ENCODE measurements around the gene ELL2.

The ELL2 gene

DNA sequence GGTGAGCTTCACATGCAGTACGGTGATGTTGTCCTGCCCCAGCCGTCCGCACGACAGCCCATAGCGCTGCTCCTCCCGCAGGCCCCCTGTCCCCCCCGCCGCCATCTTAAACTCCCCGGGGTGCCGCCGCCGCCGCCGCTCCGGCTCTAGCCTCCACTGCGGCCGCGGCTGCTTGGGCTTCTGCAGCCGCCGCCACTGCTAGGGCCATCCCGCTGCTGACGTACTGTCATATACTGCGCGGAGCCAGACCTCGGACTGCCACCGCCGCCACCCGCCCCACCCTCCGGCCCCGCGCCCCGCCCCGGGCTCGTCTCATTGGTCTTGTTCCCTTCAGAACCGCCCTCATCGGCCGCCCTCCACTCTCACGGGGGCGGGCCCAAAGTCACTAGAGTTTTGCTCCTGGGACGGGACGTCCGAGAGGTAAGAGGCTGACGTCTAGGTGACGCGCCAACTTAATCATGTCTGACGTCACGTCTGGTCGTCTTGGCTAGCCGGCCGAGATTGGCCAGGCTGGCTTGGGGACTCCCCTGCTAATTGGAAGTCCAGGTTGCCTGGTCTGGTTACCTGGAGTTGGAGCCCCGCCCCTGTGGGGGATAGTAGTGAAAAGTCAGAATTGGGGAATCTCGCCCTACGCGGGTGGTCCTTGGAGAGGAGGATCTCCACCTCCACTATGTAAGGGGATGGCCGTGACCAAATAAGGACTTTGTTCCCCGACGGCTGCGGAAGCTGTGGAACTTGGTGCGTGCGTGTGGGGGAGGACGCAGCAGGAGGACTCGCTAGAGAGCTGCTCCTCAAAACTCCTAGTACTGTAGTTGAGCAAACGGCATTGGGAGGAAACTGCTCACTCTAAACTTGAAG lies at the start of gene ELL2:
Gene ELL2, minus strand, starts transcription at position 235 of the 858 bp plus-strand sequence. Its CDS starts 130 bp downstream, at position 105.
- DNase-seq (ENCODE audit: low read depth): peak; percentile 98

DNA sequence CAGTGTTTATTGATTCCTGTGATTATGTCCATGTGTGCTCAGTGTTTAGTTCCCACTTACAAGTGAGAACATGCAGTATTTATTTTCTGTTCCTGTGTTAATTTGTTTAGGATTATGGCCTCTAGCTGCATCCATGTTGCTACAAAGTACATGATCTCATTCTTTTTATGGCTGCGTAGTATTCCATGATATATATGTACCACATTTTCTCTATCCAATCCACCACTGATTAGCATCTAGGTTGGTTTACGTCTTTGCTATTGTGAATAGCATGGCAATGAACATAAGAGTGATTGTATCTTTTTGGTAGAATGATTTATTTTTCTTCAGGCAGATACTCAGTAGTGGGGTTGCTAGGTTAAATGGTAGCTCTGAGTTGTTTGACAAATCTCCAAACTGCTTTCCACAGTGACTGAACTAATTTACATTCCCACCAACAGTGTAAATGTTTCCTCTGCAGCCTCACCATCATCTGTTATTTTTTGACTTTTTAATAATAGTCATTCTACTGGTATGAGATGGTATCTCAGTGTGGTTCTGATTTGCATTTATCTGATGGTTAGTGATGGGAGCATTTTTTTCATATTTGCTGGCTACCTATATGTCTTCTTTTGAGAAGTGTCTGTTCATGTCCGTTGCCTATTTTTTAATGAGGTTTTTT lies 47.5 kb upstream of the ELL2 start:
- DNase-seq (ENCODE audit: low read depth): no peak

DNA sequence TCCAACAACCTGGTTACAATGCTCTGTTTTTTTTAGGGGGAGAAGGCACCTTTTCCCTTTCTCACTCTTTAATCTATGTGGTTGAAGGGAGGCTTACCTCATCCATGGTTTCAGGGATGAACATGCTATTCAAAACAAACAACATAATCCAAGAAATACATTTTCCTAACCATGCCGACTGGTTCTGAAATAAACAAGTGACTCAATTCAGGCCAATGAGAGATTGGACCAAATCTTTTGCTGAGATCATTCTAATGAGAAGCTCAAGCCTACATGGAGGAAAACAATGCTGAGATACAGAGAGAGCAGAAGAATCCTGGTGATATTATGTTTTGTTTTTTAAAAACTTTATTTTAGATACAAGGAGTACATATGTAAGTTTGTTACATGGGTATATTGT lies 46.8 kb upstream of the ELL2 start:
- no peak for DNase-seq (ENCODE audit: low read depth)

DNA sequence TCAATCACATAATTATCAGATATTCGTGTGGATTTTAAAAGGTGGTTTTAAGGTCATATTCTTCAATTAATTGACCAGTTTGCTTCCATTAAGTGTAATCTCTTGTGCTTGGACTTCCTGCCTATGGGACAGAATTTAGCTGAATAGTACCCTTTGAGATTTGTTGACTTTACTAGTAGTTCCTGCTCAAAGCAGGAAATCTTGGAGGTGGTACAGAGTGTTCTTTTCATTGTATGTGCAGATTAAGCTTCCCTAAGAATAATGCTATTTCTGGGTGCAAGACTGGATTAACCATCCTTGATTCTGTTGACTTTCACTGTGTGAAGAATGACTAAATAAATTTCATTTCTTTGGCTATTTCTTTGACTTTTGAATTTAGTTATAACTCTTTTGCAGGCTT lies 45.4 kb upstream of the ELL2 start:
- DNase-seq (ENCODE audit: low read depth): no peak

DNA sequence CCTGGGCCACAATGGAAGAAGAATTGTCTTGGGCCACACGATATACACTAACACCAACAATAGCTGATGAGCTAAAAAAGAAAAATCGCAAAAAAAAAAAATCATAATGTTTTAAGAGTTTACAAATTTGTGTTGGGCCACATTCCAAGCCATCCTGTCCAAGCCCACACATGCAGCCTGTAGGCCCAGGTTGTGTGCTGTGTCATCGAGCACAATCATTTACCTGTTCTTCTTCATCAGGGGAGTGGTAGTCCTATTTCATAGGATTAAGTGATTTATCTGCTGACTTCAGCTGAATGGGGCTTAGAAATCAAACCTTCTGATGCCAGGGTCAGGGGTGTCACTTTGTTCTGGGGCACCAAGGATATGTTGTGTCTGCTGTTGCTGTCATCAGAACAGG lies 44.6 kb upstream of the ELL2 start:
- no peak for DNase-seq (ENCODE audit: low read depth)

DNA sequence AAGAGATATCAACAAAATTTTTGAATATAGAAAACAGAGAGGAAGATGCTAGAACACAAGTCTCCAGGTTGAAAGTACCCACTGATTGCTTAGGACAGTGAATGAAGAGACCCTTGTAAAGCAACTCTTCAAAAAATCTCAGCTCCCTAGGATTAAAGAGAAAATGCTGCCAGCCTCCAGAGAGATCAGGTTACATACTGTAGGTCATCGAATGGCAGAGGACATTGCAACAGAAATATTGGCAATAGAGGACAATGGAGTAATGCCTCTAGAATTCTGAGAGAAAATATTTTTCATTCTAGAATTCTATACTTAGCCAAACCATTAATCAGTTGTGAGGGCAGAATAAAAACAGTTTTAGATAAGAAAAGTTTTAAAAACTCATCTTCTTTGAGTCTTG lies 43.1 kb upstream of the ELL2 start:
- DNase-seq (ENCODE audit: low read depth): no peak

DNA sequence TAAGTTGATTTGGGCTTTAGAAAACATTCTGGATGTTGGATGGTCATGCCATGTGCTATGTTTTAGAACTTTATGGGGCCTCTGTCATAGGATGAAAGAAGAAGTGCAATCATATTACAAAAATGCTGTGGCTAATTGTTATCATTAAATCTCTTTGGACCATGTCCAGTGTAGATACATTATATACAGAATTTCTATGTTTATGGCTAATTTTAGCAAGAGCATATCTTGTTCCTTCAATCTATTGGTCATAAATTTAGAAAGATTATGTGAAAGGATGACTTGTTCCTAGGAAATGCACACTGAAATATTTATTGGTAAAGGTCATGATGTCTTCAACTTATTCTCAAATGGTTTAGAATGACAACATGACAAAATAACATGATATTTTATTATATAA lies 42.4 kb upstream of the ELL2 start:
- DNase-seq (ENCODE audit: low read depth): no peak

DNA sequence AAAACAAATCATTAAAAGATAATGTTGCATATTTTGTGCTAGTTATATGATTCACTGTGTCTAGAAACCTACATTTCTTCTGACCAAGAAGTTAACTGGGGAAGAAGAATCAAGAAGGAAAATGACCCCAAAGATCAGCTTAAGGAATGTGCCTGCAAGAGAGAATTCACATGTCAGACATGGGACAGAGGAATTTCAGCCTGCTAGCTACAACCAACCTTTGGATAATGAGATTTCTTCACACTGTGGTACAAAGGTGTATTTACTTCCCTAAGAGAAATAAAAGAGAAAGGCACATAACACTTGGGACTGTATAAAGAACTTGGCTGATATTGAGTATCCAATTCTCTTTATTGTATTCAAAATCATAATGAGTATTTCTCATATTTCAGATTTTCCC lies 39.6 kb upstream of the ELL2 start:
- DNase-seq (ENCODE audit: low read depth): no peak

DNA sequence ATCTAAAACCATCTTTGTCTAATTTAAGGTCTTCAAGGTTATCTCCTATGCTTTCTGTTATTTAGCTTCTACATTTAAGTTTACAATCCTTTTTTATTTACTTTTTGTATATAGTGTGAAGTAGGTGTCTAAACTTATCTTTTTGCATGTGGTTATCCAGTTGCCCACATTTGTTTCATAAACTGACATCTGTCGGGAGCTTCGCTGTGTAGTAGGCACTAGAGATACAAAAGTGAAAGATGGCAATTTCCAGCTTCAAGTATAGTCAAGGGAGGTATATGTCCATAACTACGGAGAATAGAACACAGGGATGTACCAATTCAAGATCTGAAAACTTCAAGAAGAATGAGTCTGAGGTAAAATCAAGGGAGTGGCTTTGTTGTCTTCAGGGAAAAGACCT lies 38.7 kb upstream of the ELL2 start:
- no peak for DNase-seq (ENCODE audit: low read depth)

DNA sequence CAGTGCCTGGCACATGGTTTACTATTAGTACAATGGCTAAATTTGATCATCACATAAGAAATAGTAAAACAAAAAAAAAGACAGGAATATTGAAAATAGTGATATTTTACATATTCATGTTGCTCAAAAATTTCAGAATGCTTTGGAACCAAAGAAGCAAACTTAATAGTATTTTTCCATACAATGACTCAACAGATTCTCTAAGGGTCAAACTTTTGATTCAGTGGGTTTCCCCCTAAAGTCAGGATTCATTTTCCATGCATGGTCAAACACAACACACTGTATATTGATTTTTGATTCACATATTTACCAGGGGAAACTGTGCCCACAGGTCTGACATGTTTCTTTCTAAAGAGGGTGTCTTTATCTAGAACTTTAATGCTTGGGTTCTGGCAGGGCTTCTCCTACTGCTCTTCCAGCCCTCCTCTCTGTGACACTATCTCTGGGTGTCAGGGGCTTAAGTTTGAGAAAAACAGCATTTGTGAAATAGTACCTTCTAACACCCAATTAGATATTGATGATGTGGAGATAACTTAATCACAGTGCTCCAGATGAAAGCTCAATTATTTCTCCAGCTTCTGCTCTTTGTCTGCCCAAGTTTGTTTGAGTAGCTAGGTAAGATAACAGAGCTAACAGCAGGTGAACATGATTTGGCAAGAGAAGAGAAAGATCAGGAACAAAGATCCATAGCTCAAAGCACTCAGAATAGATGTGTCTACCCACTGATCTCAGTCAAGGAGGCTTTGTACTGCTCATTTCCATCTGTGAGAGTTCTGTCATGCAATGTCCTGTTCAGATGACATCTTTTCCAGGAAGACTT lies 35.5 kb upstream of the ELL2 start:
- DNase-seq (ENCODE audit: low read depth): no peak

DNA sequence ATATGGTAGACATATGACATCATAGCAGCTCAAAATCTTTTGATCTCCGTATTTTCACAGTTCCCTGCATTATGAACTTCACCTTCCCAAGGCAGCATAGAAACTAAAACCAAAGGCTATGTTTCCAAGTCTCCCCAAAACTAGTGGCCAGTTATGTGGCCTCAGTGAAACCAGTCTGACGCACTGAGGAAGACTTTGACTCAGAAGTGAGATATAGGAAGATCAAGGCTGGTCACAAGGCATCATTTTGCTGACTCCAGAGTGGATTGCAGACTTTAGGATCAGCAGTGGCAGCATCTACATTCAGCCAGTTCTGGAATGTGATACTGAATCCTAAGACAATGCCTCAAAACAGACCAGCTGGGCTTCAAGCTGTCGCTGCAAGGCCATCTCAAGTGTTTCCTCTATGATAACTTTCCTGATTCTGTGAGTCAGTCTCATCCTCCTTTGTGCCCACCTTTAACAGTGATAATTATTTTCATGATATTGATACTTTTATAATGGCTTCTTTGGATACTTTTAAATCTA lies 34.4 kb upstream of the ELL2 start:
- DNase-seq (ENCODE audit: low read depth): no peak

DNA sequence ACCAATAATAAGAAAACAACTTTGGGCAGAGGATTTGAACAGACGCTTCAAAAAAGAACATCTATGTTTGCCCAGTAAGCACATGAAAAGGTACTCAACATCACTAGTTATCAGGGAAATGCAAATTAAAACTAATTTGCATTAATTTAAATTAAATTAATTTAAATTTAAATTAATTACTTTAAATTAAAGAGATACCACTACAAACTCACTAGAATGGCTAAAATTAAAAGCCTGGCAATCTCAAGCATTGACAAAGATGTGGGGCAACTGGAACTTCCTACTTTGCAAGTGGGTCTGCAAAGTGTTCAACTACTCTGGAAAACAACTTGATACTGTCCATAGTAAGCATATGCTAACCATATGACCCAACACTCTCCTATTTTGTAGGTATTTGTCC lies 32.1 kb upstream of the ELL2 start:
- no peak for DNase-seq (ENCODE audit: low read depth)

DNA sequence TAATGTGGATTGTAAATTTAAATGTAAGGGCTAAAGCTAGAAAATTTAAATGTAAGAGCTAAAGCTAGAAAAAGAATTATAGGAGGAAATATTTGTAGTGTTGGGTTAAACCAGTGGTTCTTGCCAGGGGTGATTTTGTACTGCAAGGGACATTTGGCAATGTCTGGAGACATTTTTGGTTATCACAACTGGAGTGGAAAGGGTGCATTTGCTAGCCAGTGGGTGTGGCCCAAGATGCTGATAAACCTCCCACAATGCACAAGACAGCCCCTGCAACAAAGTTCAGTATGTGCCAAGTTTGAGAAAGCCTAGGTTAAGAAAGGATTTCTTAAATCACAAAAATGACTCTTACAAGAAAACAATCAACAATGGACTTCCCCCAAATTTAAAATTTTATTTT lies 31.6 kb upstream of the ELL2 start:
- DNase-seq (ENCODE audit: low read depth): no peak

DNA sequence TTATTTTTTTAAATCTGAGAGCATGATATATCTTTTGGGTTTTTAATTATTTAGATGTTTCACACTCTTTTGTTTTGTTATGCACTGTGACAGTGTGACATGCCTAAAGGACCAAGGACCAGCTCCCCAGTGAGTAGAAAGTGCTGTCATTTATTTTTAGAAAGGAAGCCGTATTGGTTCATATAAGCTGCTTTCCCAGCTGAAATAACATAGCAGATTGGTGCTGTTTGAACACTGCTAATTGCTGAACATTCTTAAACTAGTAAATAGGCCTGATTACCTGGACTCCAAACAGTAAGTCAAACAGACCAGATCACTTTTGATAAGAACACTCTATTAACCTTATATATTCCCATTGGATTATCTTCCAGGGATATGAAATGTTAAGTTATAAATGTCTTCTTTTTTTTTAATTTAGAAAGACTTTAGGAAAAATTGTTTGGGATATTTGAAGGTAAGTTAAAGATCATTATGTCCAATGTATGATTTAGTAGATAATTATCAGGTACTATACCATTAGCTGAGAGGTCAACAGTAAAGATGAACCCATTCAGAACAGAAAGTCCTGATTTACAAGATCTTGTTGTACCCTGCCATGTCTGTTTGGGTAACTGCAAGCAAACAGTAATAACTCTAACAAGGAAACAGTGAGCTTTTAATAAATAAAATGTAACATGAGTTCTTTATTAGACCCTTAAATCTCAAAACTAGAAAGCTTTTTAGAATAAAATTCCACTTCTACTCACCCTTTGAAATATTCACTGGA lies 27.8 kb upstream of the ELL2 start:
- no peak for DNase-seq (ENCODE audit: low read depth)

DNA sequence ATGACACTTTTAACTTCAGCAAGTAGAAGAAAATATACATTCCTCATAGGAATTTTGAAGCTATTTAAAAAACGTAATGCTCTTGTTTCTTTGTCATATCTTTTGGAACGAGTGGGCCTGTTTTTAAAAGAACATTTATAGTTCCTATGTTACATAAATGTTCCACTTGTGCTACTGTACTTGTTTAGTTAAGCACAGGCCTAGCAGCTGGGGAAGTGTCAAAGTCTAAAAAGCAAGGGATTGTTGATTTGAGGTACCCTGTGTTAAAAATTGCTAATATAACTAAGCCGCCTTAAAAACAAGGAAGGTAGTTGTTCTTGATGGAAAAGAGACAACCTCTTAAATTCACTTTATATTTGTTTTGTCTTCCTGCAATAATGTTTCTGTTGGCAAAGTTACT lies 27.2 kb upstream of the ELL2 start:
- no peak for DNase-seq (ENCODE audit: low read depth)

DNA sequence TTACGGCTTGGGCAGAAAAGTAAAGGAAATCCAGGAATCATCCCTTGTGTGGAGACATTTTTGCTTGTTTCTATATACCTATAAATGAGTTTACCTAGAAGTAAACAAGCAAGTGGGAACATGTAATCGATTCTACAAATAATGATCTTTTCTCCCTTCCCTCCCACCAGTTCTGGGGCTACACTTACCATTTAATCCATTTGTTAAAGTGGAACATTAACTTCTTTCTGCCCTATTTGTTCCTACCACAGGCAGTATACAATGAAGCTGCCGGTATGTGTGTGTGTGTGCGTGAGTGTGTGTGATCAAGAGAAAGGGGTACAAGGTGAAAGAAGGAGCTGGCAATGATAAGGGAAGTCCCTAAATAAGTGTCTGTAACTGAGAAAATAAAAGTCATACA lies 26.4 kb upstream of the ELL2 start:
- DNase-seq (ENCODE audit: low read depth): no peak

DNA sequence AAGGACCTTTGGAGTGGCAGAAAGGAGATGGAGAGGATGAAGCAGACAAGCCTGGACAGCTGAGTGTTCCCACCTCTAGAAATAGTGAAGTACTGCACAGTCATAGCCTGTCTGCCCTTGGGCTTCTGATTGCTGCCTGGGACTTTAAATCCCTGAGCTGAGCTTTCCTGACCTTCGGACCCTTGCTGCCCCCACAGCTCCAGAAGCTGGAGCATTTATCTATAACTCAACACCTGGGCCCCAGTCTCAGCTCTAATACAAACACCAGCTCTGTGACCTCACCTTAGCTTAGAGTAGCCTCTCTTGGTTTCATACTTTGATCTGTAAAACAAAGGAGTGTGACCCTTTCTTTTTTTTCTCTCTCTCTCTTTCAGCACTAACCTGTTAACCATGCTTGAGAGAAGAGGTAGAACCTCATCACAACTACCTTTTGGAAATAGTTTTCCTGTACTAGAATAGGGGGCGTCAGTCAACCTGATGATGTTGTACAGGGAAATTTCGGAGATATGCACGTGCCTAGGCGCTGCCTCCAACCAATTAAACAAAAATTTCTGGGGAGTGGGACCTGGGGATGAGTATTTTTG lies 25.4 kb upstream of the ELL2 start:
- no peak for DNase-seq (ENCODE audit: low read depth)

DNA sequence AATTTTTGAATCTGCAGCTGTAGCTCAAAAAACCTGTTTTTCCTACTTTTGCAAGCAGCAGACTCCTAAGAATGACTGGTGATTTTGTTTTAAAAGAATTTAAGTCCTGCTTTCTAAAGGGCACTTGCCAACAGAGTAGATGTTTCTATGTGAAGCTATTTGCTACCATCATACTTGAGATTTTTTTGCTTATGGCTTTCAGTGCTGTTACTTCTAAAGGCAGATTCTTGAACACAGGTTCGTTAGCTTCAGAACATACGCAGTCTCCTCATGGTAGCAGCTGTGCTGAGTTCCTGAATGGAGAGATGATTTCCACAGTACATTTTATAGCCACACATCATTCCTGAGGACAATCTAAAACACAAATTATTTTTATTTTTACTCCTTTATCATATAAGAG lies 24.4 kb upstream of the ELL2 start:
- DNase-seq (ENCODE audit: low read depth): no peak

DNA sequence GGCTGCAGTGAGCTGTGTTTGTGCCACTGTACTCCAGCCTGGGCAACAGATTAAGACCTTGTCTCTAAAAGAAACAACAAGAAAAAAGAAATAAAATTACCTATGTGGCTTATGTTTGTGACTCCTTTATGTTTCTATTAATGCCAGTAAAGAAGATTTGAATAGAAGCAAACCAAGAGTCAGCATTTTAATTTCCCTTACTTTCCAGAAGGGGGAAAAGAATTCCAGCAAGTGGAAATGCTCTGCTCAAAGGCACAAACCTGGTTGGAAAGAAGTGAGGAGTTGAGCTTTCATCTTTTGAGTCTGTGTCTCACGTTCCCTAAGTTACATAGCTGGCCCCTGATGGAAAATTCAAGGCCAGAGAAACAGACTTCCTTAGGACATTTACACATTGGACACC lies 23.6 kb upstream of the ELL2 start:
- no peak for DNase-seq (ENCODE audit: low read depth)

DNA sequence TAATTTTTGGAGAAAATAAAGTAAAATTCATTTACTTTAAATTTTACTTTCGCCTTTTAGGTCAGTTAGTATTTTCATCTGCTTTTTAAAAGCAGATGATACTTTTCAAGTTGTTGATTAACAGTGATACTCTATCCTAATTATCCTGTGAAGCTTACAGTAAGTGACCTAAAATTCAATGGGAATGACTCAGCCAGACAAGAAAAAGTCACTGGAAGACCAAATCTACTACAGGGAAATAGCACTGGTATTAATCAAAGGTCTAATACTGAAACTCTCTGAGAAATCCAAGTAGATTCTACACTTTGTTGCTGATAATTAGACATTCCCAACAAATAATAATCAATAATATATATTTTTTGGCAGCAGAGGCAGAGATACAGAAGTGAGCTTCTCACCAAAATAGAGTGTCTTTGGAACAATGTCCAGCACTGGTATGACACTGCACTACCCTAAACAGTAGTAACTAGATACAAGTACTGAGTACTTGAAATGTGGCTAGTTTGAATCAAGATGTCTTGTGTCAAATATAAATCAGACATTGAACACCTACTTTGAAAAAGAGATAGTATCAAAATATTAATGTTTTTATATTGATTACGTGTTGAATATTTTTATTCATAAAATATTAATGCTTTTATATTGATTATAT lies 22.8 kb upstream of the ELL2 start:
- no peak for DNase-seq (ENCODE audit: low read depth)

DNA sequence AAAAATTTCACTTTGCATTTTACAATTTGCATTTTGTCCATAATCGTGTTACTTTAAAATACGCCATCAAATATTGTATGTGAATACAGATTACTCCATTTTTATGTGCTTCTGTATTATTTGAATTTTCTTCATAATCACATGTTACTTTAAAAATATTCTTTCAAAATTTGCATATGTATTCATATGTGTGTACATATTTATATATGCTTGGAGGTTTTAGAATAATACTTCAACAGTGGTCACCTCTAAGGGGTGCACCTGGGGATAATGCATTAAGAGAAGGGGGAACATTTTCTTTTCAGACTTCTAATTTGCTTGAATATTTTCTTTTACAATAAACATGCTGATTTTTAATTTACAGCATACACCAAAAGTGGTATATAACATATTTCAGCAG lies 21.9 kb upstream of the ELL2 start:
- no peak for DNase-seq (ENCODE audit: low read depth)
